WERI-Rb-1 (cell line): ENCODE data around the gene PLEKHG4B.

Experiments used
- DNase-seq: peaks from one replicate; pipeline ENCODE4 v3.0.0-alpha.2; 2020
- H3K27ac ChIP-seq: fragments of 250-450 bp; sonication (Bioruptor Pico); 2 replicates; pipeline ENCODE4 v1.5.1; 2020; ENCODE audit warnings: mild to moderate bottlenecking, moderate library complexity
- H3K27me3 ChIP-seq: fragments of 250-450 bp; sonication (Bioruptor Pico); 2 replicates; pipeline ENCODE4 v1.5.1; 2021; ENCODE audit warnings: mild to moderate bottlenecking, low read depth, moderate library complexity; ENCODE audit not compliant: insufficient read depth, severe bottlenecking
- H3K36me3 ChIP-seq: fragments of 250-450 bp; sonication (Bioruptor Pico); 2 replicates; pipeline ENCODE4 v1.5.1; 2020; ENCODE audit warnings: mild to moderate bottlenecking, moderate library complexity
- H3K4me3 ChIP-seq: 2 replicates; pipeline ENCODE4 v1.5.1; 2011; ENCODE audit warnings: low read depth, mild to moderate bottlenecking, control low read depth, low read length
- H3K9me3 ChIP-seq: fragments of 250-450 bp; sonication (Bioruptor Pico); 2 replicates; pipeline ENCODE4 v1.5.1; 2021; ENCODE audit warnings: mild to moderate bottlenecking, moderate library complexity; ENCODE audit not compliant: severe bottlenecking
- TF ChIP-seq, protein P1 (sequence below): IDR thresholded peaks from 2 replicates; pipeline ENCODE4 v1.5.1; 2011; ENCODE audit warnings: low read depth, mild to moderate bottlenecking, control low read depth, inconsistent platforms, low read length

Gene PLEKHG4B

DNA sequence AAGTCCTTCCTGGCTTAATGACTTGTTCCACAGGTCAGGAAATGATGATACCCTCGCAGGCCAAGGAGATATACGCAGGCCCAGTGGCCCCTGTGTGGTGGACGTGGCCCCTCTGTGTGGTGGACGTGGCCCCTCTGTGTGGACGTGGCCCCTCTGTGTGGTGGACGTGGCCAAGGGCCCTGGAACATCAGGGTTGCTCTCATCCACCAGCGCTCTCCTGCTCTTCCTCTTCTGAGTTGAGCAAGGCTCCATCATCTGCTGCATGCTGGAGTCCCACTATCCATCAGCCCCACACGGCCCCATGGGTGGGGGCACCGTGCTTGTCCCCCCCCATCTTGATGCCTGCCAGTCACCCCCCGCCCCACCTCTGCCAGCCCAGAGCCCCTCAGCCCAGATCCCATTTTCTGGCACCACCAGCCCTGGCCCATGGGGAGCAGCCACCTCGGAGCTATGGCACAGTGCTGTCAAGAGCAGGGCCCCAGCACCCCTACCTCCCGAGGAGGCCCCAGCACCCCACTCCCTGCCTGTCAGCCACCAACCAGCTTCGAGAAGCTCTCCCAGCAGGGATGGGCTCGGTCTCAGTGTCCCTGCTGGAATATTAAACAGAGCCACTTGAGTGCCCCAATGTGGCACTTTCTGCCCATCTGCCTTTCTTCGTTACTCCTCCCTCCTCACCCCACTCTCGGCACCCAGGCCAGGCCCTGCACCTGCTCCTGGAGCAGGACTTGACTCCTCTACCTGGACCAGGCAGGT is 107.4 kb downstream of the PLEKHG4B start:
- Histone ChIP-seq H3K27ac (no peak overlapping the region), H3K36me3 (peaks cover 24% of the 10 kb centered on the region), H3K4me3 (no peak overlapping the region), H3K27me3 (no peaks in the 10 kb centered on the region), H3K9me3 (no peaks in the 10 kb centered on the region)
- DNase-seq, result no peak
- TF ChIP-seq, protein P1, sequence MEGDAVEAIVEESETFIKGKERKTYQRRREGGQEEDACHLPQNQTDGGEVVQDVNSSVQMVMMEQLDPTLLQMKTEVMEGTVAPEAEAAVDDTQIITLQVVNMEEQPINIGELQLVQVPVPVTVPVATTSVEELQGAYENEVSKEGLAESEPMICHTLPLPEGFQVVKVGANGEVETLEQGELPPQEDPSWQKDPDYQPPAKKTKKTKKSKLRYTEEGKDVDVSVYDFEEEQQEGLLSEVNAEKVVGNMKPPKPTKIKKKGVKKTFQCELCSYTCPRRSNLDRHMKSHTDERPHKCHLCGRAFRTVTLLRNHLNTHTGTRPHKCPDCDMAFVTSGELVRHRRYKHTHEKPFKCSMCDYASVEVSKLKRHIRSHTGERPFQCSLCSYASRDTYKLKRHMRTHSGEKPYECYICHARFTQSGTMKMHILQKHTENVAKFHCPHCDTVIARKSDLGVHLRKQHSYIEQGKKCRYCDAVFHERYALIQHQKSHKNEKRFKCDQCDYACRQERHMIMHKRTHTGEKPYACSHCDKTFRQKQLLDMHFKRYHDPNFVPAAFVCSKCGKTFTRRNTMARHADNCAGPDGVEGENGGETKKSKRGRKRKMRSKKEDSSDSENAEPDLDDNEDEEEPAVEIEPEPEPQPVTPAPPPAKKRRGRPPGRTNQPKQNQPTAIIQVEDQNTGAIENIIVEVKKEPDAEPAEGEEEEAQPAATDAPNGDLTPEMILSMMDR, result no peak

DNA sequence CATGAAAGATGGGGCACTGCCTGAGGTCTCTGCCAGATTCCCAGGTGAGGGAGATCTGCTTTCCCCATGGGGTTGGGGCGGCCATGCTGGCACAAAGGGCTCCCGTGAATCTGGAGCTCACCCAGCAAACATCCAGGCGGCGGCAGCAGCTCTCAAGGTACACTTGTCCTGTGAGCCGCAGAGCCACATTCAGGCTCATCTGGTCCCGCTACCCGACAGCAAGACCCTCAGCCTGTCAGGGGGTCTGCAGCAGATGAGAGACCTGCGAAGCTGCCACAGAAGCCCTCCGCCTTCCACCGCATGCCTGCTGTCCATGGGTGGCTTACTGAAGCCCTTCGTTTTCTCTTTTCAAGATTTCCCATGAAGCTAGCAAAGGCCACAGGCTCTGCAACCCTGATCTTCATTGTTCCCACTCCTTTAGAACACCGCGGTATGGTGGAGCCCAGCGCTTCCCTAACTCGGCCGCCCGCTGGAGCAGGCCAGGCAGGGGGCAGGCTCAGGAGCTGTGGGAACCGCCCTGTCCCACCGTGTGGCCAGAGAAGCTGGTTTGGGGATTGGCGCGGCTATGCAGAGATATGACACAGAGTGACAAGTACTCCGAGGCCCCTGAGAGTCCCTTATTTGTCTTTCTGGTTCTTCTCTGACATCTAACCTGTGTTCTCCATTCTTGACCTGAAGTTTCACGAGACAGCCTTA is 108.1 kb downstream of the PLEKHG4B start:
- no peaks in the 10 kb centered on the region for H3K9me3 ChIP-seq
- DNase-seq, result no peak
- TF ChIP-seq, protein P1, result no peak
- no peak overlapping the region for H3K4me3 ChIP-seq
- no peaks in the 10 kb centered on the region for H3K27me3 ChIP-seq
- no peak overlapping the region for H3K27ac ChIP-seq
- H3K36me3 ChIP-seq, result peaks cover 29% of the 10 kb centered on the region

DNA sequence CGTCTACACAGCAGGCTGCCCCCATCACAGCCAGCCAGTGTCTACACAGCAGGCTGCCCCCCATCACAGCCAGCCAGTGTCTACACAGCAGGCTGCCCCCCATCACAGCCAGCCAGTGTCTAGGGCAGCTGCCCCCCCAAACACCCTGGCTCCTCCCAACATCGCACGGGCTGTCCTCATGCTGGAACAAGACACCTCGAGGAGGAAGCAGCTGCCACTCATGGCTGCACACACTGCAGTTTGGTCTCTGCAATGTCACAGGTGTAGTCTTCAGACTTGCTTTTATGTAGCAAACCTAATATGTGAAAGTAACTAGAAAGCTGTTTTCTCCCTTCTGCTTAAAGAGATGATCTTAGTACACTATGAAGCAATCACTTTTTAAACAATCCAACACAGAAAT is 109.0 kb downstream of the PLEKHG4B start:
- H3K4me3 ChIP-seq, result no peak overlapping the region
- H3K27me3 ChIP-seq, result no peaks in the 10 kb centered on the region
- no peak overlapping the region for H3K27ac ChIP-seq
- H3K9me3 ChIP-seq, result no peaks in the 10 kb centered on the region
- no peak for DNase-seq
- peaks cover 38% of the 10 kb centered on the region for H3K36me3 ChIP-seq
- TF ChIP-seq, protein P1, result no peak

DNA sequence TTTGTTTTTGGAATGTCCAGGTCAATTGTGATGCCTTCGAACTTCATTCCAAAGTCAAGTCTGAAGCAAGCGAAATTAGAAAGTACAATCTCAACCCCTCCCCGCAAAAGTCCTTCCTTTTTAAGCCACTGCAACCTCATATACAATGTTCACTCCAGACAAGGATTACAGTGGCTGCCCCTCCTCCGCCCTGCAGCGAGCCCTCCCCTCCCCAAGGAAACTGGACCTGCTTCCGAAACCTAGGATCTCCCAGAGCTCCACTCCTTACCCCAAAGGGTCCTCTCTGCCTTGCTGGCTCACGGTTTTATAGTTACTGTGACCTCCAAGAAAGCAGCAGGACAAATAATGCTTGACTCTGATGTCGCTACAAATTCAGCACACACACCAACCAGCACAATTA is 109.7 kb downstream of the PLEKHG4B start:
- TF ChIP-seq, protein P1, result no peak
- H3K27me3 ChIP-seq, result no peaks in the 10 kb centered on the region
- DNase-seq, result peak; percentile 51
- H3K36me3 ChIP-seq, result peaks cover 43% of the 10 kb centered on the region
- H3K4me3 ChIP-seq, result no peak overlapping the region
- no peaks in the 10 kb centered on the region for H3K9me3 ChIP-seq
- no peak overlapping the region for H3K27ac ChIP-seq

DNA sequence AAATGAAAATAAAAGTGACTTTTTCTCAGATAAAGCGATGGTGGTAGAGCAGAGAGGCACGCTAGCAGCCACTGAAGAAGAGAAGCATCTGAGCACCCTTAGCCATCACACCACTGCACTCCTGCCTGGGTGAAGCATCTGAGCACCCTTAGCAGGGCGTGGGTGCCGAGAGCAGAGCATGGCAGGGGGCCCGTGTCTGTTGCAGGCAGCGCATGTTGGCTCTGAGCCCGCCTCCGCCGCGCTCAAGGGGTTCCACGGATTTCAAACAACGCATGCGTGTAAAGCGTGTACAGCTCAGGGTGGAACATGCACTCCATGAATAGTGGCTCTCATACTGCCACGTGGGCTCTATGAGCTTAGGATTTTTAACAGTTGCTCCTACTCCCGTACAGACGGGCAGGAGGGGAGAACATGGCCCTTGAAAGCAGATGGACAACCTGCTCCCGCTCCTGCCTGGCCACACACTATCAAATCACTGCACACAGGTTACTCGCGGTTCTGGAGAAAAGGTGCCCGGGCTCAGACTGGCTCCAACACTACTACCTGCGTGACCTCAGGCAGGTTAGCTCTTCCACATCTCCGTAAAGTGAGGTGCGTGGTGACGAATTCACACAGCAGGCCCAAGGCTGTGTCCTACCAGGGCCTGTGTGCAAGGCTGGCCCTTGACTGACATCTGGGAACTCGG is 111.4 kb downstream of the PLEKHG4B start:
- DNase-seq, result no peak
- Histone ChIP-seq H3K27me3 (no peaks in the 10 kb centered on the region), H3K36me3 (peaks cover 45% of the 10 kb centered on the region), H3K4me3 (no peak overlapping the region), H3K27ac (no peak overlapping the region), H3K9me3 (no peaks in the 10 kb centered on the region)
- TF ChIP-seq, protein P1, result no peak
